ENCODE measurements around the gene WDR93. TPM values are rescaled to one million over a fixed set of nuclear protein-coding genes. Genes with fewer than 3 reads are reported as not detected.
A peak's percentile ranks its signal among the peaks of the same experiment; 100 is the strongest.

The WDR93 gene
- total and polyA plus RNA-seq, 8 donors: 0.09 to 0.92 (median 0.15) TPM; not detected in 1

GRCh38 chr15:89770041-89770440 lies 79.4 kb downstream of the WDR93 start:
- intact Hi-C loops (cut with DNase I): no loop called here
- Histone ChIP-seq H3K4me3 (no peak overlapping the region), H3K27me3 (no peaks in the 10 kb centered on the region), H3K4me1 (peaks cover 38 to 46% (median 41%) of the 10 kb centered on the region in 3 donors), H3K9me3 (no peaks in the 10 kb centered on the region), H3K27ac (peak overlapping the region in 3 of 4 donors; percentile 25 to 71 (median 33)), H3K36me3 (no peaks in the 10 kb centered on the region)
- FAIRE-seq (no peak), DNase-seq (peak in 1 of 6 donors; percentile 22), ATAC-seq (peak in 1 of 4 donors; percentile 7)
- 58 to 64% methylated on average over 3 of the region's 3 CpGs for WGBS, 2 donors
- TF ChIP-seq CTCF (IDR thresholded peaks at IDR 0.05): no peak

GRCh38 chr15:89772932-89773583 lies 82.4 kb downstream of the WDR93 start:
- Histone ChIP-seq H3K27me3 (no peaks in the 10 kb centered on the region), H3K36me3 (no peaks in the 10 kb centered on the region), H3K27ac (no peak overlapping the region), H3K4me3 (no peak overlapping the region), H3K4me1 (peaks cover 21 to 31% (median 27%) of the 10 kb centered on the region in 3 donors), H3K9me3 (no peaks in the 10 kb centered on the region)
- intact Hi-C loops (cut with DNase I): no loop called here
- 28 to 29% methylated on average over 3 of the region's 3 CpGs for WGBS, 2 donors
- FAIRE-seq (no peak), ATAC-seq (peak in 3 of 4 donors; percentile 6 to 19 (median 6)), DNase-seq (no peak)
- peak in 2 of 4 donors; percentile 20 to 37 for TF ChIP-seq CTCF (IDR thresholded peaks at IDR 0.05)

GRCh38 chr15:89774492-89774891 lies 83.9 kb downstream of the WDR93 start:
- peaks cover 8 to 23% (median 21%) of the 10 kb centered on the region in 3 donors for H3K4me1 ChIP-seq
- FAIRE-seq: no peak
- DNase-seq: no peak
- no peak overlapping the region for H3K4me3 ChIP-seq
- H3K27me3 ChIP-seq: no peaks in the 10 kb centered on the region
- no peak overlapping the region for H3K27ac ChIP-seq
- no peak for ATAC-seq
- 95 to 98% methylated on average over 5 of the region's 5 CpGs for WGBS, 2 donors
- intact Hi-C loops (cut with DNase I): no loop called here
- no peak for TF ChIP-seq CTCF (IDR thresholded peaks at IDR 0.05)
- no peaks in the 10 kb centered on the region for H3K9me3 ChIP-seq
- no peaks in the 10 kb centered on the region for H3K36me3 ChIP-seq

GRCh38 chr15:89775815-89776214 lies 85.2 kb downstream of the WDR93 start:
- Histone ChIP-seq H3K27ac (no peak overlapping the region), H3K4me3 (peak overlapping the region in 2 of 4 donors; percentile 33 to 40), H3K9me3 (no peaks in the 10 kb centered on the region), H3K27me3 (no peaks in the 10 kb centered on the region), H3K4me1 (peaks cover 6 to 16% (median 8%) of the 10 kb centered on the region in 3 donors), H3K36me3 (no peaks in the 10 kb centered on the region)
- no peak for TF ChIP-seq CTCF (IDR thresholded peaks at IDR 0.05)
- ATAC-seq (peak in 1 of 4 donors; percentile 3), DNase-seq (peak in 1 of 6 donors; percentile 45), FAIRE-seq (no peak)
- intact Hi-C loops (cut with DNase I): no loop called here
- 88 to 90% methylated on average over 14 of the region's 14 CpGs for WGBS, 2 donors
